Neural cell (in vitro differentiated cells): Measurements from ENCODE around the gene LEMD2.

Experiments used
- EP300 ChIP-seq: fragments of 450-650 bp; conservative IDR thresholded peaks from 2 replicates; pipeline ENCODE4 v1.6.1; 2014; ENCODE audit warnings: antibody characterized with exemption, mild to moderate bottlenecking, moderate library complexity; ENCODE audit not compliant: poor library complexity, severe bottlenecking
- POLR2AphosphoS5 ChIP-seq: IDR thresholded peaks from 2 replicates; pipeline ENCODE4 v1.6.1; 2012
- RAD21 ChIP-seq: fragments of 450-650 bp; conservative IDR thresholded peaks from 2 replicates; pipeline ENCODE4 v1.6.1; 2014; ENCODE audit warnings: antibody characterized with exemption, mild to moderate bottlenecking, moderate library complexity
- SMC3 ChIP-seq: fragments of 450-650 bp; conservative IDR thresholded peaks from 2 replicates; pipeline ENCODE4 v1.6.1; 2014; ENCODE audit warnings: antibody characterized with exemption, mild to moderate bottlenecking, moderate library complexity; ENCODE audit not compliant: poor library complexity
- TF ChIP-seq, protein P1 (sequence below): fragments of 450-650 bp; IDR thresholded peaks from 2 replicates; pipeline ENCODE4 v1.5.1; 2014; ENCODE audit warnings: antibody characterized with exemption, mild to moderate bottlenecking, moderate library complexity; ENCODE audit not compliant: poor library complexity, severe bottlenecking
- TF ChIP-seq, protein P2 (sequence below): IDR thresholded peaks from 2 replicates; pipeline ENCODE4 v1.6.1; 2012; ENCODE audit warnings: borderline replicate concordance

DNA sequence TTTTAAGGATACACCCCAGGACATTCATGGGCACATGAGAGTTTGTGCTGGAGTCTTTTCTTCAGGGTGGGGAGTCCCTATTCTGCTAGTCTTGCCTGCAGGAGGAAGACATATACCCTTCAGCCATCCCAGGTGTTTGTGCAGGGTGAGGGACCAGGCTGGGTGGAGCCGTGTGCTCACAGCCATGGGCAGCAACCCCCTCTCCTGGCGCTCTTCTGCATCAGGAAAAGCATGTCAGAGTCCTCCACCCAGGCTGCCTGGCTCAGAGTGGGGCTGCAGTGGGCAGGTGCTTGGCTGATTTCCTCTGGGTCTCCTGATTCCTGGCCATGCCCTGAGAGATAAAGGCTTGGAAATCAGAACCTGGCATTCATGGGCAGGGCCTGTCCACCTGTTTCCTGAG is 37.6 kb upstream of the LEMD2 start:
- TF ChIP-seq SMC3 (no peak), EP300 (no peak), RAD21 (no peak), POLR2AphosphoS5 (no peak)
- TF ChIP-seq, protein P1, sequence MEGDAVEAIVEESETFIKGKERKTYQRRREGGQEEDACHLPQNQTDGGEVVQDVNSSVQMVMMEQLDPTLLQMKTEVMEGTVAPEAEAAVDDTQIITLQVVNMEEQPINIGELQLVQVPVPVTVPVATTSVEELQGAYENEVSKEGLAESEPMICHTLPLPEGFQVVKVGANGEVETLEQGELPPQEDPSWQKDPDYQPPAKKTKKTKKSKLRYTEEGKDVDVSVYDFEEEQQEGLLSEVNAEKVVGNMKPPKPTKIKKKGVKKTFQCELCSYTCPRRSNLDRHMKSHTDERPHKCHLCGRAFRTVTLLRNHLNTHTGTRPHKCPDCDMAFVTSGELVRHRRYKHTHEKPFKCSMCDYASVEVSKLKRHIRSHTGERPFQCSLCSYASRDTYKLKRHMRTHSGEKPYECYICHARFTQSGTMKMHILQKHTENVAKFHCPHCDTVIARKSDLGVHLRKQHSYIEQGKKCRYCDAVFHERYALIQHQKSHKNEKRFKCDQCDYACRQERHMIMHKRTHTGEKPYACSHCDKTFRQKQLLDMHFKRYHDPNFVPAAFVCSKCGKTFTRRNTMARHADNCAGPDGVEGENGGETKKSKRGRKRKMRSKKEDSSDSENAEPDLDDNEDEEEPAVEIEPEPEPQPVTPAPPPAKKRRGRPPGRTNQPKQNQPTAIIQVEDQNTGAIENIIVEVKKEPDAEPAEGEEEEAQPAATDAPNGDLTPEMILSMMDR = no peak
- TF ChIP-seq, protein P2, sequence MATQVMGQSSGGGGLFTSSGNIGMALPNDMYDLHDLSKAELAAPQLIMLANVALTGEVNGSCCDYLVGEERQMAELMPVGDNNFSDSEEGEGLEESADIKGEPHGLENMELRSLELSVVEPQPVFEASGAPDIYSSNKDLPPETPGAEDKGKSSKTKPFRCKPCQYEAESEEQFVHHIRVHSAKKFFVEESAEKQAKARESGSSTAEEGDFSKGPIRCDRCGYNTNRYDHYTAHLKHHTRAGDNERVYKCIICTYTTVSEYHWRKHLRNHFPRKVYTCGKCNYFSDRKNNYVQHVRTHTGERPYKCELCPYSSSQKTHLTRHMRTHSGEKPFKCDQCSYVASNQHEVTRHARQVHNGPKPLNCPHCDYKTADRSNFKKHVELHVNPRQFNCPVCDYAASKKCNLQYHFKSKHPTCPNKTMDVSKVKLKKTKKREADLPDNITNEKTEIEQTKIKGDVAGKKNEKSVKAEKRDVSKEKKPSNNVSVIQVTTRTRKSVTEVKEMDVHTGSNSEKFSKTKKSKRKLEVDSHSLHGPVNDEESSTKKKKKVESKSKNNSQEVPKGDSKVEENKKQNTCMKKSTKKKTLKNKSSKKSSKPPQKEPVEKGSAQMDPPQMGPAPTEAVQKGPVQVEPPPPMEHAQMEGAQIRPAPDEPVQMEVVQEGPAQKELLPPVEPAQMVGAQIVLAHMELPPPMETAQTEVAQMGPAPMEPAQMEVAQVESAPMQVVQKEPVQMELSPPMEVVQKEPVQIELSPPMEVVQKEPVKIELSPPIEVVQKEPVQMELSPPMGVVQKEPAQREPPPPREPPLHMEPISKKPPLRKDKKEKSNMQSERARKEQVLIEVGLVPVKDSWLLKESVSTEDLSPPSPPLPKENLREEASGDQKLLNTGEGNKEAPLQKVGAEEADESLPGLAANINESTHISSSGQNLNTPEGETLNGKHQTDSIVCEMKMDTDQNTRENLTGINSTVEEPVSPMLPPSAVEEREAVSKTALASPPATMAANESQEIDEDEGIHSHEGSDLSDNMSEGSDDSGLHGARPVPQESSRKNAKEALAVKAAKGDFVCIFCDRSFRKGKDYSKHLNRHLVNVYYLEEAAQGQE = no peak
